HG03196 (cell line): Measurements from ENCODE around the gene PEPD.

ENCODE experiments used
- ATAC-seq: cut with Tn5 transposase; IDR thresholded peaks from one replicate; pipeline ENCODE4 v1.9.1; 2021; ENCODE audit not compliant: unreplicated experiment

PEPD gene

GRCh38 chr19:33461256-33462111, 60.1 kb downstream of the PEPD start:
- no peak for ATAC-seq

GRCh38 chr19:33460221-33460908, 61.2 kb downstream of the PEPD start:
- no peak for ATAC-seq

GRCh38 chr19:33459222-33460090, 62.1 kb downstream of the PEPD start:
- no peak for ATAC-seq

- no peak for ATAC-seq
These were observed 62.8 kb downstream of the PEPD start for GRCh38 chr19:33458807-33459206.

GRCh38 chr19:33458171-33458633, 63.4 kb downstream of the PEPD start:
- ATAC-seq: no peak

- ATAC-seq: no peak
These were observed 64.8 kb downstream of the PEPD start for GRCh38 chr19:33456845-33457220.

- ATAC-seq: no peak
These were observed 65.3 kb downstream of the PEPD start for GRCh38 chr19:33456076-33456844.

- ATAC-seq: no peak
These were observed 68.3 kb downstream of the PEPD start for GRCh38 chr19:33453265-33453664.

GRCh38 chr19:33450689-33451088, 70.9 kb downstream of the PEPD start:
- no peak for ATAC-seq

- ATAC-seq: no peak
These were observed 71.8 kb downstream of the PEPD start for GRCh38 chr19:33449799-33450198.

GRCh38 chr19:33448159-33448516, 73.5 kb downstream of the PEPD start:
- ATAC-seq: no peak

- no peak for ATAC-seq
These were observed 74.0 kb downstream of the PEPD start for GRCh38 chr19:33447336-33448158.

- no peak for ATAC-seq
These were observed 75.0 kb downstream of the PEPD start for GRCh38 chr19:33446330-33447293.

- ATAC-seq: no peak
These were observed 75.9 kb downstream of the PEPD start for GRCh38 chr19:33445442-33446329.

- ATAC-seq: no peak
These were observed 76.8 kb downstream of the PEPD start for GRCh38 chr19:33444562-33445441.

GRCh38 chr19:33443638-33444561, 77.7 kb downstream of the PEPD start:
- no peak for ATAC-seq
